Peyer's patch (tissue), 4 donors: ENCODE measurements around the gene MCMBP. TPM values are rescaled to one million over a fixed set of nuclear protein-coding genes. Genes with fewer than 3 reads are reported as not detected.

Experiments used
- DNase-seq, 3 donors: peaks; one replicate each; pipeline ENCODE4 v3.0.0-alpha.2; 2017 to 2019
- H3K27ac ChIP-seq, 4 donors: fragments of 200-600 bp; sonication (generic); one replicate each; pipeline ENCODE4 v1.5.1; 2016 to 2019
- H3K27me3 ChIP-seq, 2 donors: fragments of 200-600 bp; sonication (generic); one replicate each; pipeline ENCODE4 v1.5.1; 2019
- H3K36me3 ChIP-seq, 3 donors: fragments of 200-600 bp; sonication (generic); one replicate each; pipeline ENCODE4 v1.5.1; 2016 to 2019
- H3K4me1 ChIP-seq, 4 donors: fragments of 200-600 bp; sonication (generic); one replicate each; pipeline ENCODE4 v1.5.1; 2016 to 2019
- H3K4me3 ChIP-seq, 4 donors: fragments of 200-600 bp; sonication (generic); 1 replicate in 3 of 4; 2 replicates in 1 of 4; pipeline ENCODE4 v1.5.1; 2016 to 2019; ENCODE audit warnings: mild to moderate bottlenecking in 1 of 4
- H3K9me3 ChIP-seq, 4 donors: fragments of 200-600 bp; sonication (generic); one replicate each; pipeline ENCODE4 v1.5.1; 2016 to 2019; ENCODE audit warnings: mild to moderate bottlenecking in 1 of 4
- POLR2A ChIP-seq, 2 donors: fragments of 450-650 bp; IDR thresholded peaks; one replicate each; pipeline ENCODE4 v1.5.1; 2017; ENCODE audit warnings: antibody characterized with exemption in 2 of 2, mild to moderate bottlenecking in 2 of 2, moderate library complexity in 2 of 2
- total RNA-seq, 4 donors: library from RNA; depleted of rRNA; stranded (reverse); fragments of >200 nt; gene quantifications; one replicate each; pipeline ENCODE4 v1.1.0, GENCODE V29; 2016
- TF ChIP-seq, protein P1 (sequence below), 6 experiments: fragments of 450-650 bp in 4 of 6; fragments of 200-600 bp in 2 of 6; sonication (generic) in 1 of 6; IDR thresholded peaks; one replicate each; pipeline ENCODE4 v1.5.1; 2017 to 2019; ENCODE audit warnings: antibody characterized with exemption in 6 of 6, mild to moderate bottlenecking in 3 of 6, moderate library complexity in 1 of 6

Gene MCMBP
- total RNA-seq, 4 donors from 2014 or later, result 24.4 to 38.8 (median 29.8) TPM

DNA sequence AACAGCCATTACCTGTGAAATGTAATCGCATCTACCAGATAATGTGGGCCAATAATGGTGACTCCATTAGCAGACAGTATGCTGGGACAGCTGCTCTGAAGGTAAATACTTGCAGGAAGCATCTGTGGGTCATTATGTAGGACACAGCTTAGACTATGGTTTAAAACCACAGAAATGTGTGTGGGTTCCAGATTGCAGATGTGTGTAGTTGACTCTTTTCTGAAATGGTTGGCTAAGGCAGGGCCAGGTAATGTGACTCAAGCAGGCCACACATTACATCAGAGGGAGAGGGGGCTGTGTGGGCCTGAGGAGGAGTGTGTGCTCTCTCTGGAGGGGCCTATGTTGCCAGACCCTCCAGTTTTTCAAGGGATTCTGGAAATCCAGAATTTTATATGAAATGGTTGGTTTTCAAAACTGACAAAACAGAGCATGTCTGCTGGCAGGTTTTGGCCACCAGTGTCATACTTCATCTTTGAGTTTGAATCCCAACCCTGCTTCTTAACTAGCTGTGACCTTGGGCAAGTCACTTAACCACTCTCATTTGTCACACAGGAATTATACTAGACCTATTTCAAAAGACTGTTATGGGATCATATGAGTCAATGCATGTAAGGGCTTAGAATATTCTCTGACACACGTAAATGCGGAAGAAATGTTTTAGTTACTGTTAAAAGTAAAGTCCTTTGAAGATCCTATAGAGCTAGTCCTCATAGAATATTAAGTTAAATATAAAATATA lies 64.5 kb downstream of the MCMBP start:
- H3K9me3 ChIP-seq, result no peaks in the 10 kb centered on the region
- no peak for DNase-seq
- H3K27me3 ChIP-seq, result no peaks in the 10 kb centered on the region
- no peak for TF ChIP-seq POLR2A (IDR thresholded peaks at IDR 0.05)
- TF ChIP-seq, protein P1, sequence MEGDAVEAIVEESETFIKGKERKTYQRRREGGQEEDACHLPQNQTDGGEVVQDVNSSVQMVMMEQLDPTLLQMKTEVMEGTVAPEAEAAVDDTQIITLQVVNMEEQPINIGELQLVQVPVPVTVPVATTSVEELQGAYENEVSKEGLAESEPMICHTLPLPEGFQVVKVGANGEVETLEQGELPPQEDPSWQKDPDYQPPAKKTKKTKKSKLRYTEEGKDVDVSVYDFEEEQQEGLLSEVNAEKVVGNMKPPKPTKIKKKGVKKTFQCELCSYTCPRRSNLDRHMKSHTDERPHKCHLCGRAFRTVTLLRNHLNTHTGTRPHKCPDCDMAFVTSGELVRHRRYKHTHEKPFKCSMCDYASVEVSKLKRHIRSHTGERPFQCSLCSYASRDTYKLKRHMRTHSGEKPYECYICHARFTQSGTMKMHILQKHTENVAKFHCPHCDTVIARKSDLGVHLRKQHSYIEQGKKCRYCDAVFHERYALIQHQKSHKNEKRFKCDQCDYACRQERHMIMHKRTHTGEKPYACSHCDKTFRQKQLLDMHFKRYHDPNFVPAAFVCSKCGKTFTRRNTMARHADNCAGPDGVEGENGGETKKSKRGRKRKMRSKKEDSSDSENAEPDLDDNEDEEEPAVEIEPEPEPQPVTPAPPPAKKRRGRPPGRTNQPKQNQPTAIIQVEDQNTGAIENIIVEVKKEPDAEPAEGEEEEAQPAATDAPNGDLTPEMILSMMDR (IDR thresholded peaks at IDR 0.05), result no peak
- H3K27ac ChIP-seq, result no peak overlapping the region
- H3K4me3 ChIP-seq, result no peak overlapping the region
- H3K4me1 ChIP-seq, result no peaks in the 10 kb centered on the region
- H3K36me3 ChIP-seq, result peaks cover 0 to 11% (median 0%) of the 10 kb centered on the region in 3 donors

GRCh38 chr10:119806334-119807130 lies 66.1 kb downstream of the MCMBP start:
- Histone ChIP-seq H3K27ac (no peak overlapping the region), H3K9me3 (no peaks in the 10 kb centered on the region), H3K36me3 (peaks cover 0 to 11% (median 0%) of the 10 kb centered on the region in 3 donors), H3K4me1 (no peaks in the 10 kb centered on the region), H3K27me3 (no peaks in the 10 kb centered on the region), H3K4me3 (no peak overlapping the region)
- no peak for DNase-seq
- no peak for TF ChIP-seq POLR2A (IDR thresholded peaks at IDR 0.05)
- TF ChIP-seq, protein P1 (IDR thresholded peaks at IDR 0.05), result no peak

DNA sequence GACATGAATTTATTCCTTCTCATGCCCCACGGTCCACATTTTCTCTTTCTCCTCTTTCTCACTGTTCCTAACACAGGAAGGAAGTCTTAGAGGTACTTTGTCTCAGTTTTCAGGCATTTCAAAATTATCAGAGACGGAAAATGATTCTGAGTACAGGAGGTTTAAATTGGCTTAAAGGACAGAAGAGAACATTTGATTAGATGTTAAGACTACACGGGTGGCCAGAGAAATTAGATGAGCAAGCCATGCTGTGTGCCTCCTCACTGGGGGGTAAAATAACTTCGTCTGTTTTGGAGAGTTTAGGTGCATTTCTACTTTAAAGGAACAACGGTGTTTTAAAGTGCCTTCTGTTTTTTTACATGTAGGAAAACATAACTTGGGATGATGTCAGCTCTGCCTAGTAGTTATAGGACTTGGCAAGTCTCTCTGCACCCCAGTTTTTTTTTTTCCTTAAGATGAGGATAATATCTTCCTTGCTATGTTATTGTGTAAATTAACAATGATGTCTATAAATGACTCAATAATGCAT lies 66.9 kb downstream of the MCMBP start:
- Histone ChIP-seq H3K9me3 (no peaks in the 10 kb centered on the region), H3K4me1 (no peaks in the 10 kb centered on the region), H3K27me3 (no peaks in the 10 kb centered on the region), H3K36me3 (peaks cover 0 to 11% (median 0%) of the 10 kb centered on the region in 3 donors), H3K27ac (no peak overlapping the region), H3K4me3 (no peak overlapping the region)
- TF ChIP-seq, protein P1 (IDR thresholded peaks at IDR 0.05), result no peak
- no peak for TF ChIP-seq POLR2A (IDR thresholded peaks at IDR 0.05)
- no peak for DNase-seq

GRCh38 chr10:119803264-119803663 lies 69.4 kb downstream of the MCMBP start:
- Histone ChIP-seq H3K27me3 (no peaks in the 10 kb centered on the region), H3K4me1 (no peaks in the 10 kb centered on the region)

DNA sequence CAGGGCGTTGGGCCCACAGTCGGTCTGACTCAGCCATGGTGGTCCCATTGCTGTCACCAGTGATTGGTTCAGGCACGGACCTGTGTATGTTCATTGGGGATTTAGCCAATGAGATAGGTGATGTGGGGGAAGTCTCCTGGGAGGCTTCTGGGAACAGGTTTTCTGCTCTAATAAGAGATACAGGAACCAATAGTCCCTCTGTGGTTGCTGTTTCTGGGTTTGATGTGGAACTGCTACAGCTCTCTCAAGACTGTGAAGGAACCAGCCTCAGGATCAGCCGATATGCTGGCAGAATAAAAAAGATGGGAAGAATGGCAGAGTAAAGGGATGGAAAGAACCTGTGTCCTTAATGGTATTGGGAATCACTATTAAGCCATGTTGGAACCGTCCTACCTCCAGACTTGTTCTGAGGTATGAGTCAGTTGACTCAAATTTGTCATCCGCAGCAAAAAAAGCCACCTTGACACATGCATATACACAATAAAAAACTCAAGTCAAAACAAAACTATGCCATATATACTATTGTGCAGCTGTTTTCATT lies 70.6 kb downstream of the MCMBP start:
- Histone ChIP-seq H3K27me3 (no peaks in the 10 kb centered on the region), H3K4me3 (no peak overlapping the region), H3K27ac (no peak overlapping the region), H3K4me1 (no peaks in the 10 kb centered on the region), H3K36me3 (peaks cover 0 to 11% (median 0%) of the 10 kb centered on the region in 3 donors), H3K9me3 (no peaks in the 10 kb centered on the region)
- DNase-seq, result no peak
- TF ChIP-seq POLR2A (IDR thresholded peaks at IDR 0.05), result no peak
- TF ChIP-seq, protein P1 (IDR thresholded peaks at IDR 0.05), result no peak

More at GRCh38 chr10:119803264-119803663, 69.4 kb downstream of the MCMBP start:
- Histone ChIP-seq H3K27ac (no peak overlapping the region), H3K36me3 (peaks cover 0 to 11% (median 0%) of the 10 kb centered on the region in 3 donors), H3K4me3 (no peak overlapping the region), H3K9me3 (no peaks in the 10 kb centered on the region)
- DNase-seq, result no peak
- no peak for TF ChIP-seq POLR2A (IDR thresholded peaks at IDR 0.05)
- TF ChIP-seq, protein P1 (IDR thresholded peaks at IDR 0.05), result no peak
